LNCaP clone FGC (cell line): Measurements from ENCODE around the gene NALCN.

Experiments
- DNase-seq: peaks from one replicate; pipeline ENCODE4 v3.0.0-alpha.2; 2011; ENCODE audit warnings: low read depth
- H3K4me3 ChIP-seq: 2 replicates; pipeline ENCODE4 v1.5.1; 2011; ENCODE audit warnings: mild to moderate bottlenecking, low read depth, low read length, control low read depth
- TF ChIP-seq, protein P1 (sequence below): IDR thresholded peaks from 2 replicates; pipeline ENCODE4 v1.5.1; 2012; ENCODE audit warnings: mild to moderate bottlenecking; ENCODE audit not compliant: control insufficient read depth, insufficient read depth; ENCODE audit errors: extremely low read depth

Gene NALCN

DNA sequence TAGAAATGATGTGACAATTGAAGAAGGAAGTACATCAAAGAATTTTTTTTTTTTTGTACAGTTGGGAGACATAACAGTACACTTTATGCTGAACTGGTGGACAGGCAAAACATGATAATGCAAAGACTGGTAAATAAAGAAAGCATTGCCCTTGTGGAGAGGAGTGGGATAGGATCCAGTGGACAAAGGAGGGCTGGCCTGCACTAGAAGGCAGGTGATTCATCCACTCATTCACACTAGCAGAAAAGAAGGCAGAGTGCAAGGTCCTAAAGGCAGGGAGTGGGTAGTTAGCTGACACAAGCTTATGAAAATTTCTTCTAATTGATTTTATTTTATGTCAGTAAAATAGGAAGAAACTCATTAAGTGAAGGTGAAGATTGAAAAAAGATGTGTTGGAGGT is 17.6 kb upstream of the NALCN start:
- TF ChIP-seq, protein P1, sequence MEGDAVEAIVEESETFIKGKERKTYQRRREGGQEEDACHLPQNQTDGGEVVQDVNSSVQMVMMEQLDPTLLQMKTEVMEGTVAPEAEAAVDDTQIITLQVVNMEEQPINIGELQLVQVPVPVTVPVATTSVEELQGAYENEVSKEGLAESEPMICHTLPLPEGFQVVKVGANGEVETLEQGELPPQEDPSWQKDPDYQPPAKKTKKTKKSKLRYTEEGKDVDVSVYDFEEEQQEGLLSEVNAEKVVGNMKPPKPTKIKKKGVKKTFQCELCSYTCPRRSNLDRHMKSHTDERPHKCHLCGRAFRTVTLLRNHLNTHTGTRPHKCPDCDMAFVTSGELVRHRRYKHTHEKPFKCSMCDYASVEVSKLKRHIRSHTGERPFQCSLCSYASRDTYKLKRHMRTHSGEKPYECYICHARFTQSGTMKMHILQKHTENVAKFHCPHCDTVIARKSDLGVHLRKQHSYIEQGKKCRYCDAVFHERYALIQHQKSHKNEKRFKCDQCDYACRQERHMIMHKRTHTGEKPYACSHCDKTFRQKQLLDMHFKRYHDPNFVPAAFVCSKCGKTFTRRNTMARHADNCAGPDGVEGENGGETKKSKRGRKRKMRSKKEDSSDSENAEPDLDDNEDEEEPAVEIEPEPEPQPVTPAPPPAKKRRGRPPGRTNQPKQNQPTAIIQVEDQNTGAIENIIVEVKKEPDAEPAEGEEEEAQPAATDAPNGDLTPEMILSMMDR = no peak
- H3K4me3 ChIP-seq = no peak overlapping the region
- DNase-seq = no peak

DNA sequence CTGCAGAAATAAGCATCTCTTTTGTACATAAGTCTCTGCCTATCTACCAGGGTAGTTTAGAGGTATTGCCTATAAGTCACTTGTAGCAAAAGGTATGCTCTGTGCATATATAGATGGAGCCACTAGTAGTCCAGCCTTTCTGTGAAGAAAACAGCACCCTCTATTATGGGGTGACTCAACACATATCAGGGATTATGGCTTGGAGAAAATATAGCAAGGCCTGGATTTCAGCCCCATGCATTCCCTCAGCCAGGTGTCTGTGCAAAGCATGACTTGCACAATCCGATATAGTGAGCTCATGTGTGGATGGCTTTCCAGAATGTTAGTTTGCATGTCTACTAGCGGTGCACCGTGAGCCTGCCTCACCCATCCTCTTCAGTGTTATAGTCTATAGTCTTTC is 13.4 kb upstream of the NALCN start:
- no peak overlapping the region for H3K4me3 ChIP-seq
- DNase-seq = no peak
- TF ChIP-seq, protein P1 = no peak

DNA sequence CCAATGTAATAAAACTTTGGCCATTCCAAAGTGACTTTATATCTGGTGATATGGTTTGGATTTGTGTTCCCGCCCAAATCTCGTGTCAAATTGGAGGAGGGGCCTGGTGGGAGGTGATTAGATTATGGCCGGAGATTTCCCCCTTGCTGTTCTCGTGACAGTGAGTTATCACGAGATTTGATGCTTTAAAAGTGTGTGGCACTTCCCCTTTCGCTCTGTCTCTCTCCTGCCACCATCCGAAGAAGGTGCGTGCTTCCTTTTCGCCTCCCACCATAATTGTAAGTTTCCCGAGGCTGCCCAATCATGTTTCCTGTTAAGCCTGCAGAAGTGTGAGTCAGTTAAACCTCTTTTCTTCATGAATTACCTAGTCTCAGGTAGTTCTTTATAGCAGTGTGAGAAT is 9.3 kb upstream of the NALCN start:
- no peak overlapping the region for H3K4me3 ChIP-seq
- no peak for DNase-seq
- TF ChIP-seq, protein P1 = no peak

DNA sequence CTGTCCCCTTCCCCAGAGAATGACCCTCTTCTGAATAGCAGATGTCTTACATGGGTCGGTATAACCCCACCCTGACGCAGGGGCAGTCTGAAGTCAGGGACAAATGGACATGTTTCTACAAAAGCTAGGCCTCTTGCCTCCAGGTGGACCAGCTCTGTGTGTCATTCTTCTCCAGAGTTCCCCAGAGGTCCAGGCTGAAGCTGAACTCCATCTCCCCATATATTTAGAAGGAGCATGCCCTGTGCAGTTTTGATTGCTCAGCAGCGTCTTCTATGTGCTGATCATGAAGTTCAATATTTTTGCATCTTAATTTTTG is 8.8 kb upstream of the NALCN start:
- H3K4me3 ChIP-seq = no peak overlapping the region
- no peak for DNase-seq
- TF ChIP-seq, protein P1 = no peak

DNA sequence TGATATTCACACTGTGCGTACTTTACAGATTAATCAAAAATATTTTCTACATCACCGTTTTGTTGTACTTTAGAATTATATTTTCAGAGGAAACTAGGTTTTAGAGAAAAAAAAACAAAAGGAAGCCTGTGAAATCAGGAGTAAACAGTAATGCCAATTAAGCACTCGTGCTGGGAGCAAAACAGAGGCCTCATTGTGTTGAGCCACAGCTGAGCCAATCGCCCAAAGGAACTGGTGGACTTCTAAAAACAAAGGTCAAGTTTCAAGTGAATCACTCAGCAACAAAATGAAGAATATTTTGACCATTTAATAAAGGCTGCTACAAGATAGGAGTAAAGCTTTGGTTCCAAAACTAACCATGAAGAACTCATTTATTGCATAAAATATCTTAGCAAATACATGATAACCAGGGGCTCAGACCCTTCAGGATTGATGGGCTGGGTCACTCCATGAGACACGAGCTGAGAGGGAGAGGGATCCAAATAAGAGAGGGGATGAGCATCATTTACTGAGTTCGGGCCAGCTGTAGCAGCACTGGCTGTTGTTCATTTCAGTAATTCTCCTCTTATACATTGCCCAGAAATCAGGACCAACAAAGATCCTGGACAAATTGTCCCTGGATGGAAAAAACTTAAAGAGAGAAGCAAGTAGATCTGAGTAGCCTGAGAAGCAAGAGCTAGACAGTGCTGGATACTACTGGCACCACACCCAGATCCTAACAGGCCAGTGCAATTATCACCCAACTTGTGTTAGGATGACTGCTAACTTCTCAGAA is 8.3 kb upstream of the NALCN start:
- no peak for DNase-seq
- TF ChIP-seq, protein P1 = no peak
- no peak overlapping the region for H3K4me3 ChIP-seq

DNA sequence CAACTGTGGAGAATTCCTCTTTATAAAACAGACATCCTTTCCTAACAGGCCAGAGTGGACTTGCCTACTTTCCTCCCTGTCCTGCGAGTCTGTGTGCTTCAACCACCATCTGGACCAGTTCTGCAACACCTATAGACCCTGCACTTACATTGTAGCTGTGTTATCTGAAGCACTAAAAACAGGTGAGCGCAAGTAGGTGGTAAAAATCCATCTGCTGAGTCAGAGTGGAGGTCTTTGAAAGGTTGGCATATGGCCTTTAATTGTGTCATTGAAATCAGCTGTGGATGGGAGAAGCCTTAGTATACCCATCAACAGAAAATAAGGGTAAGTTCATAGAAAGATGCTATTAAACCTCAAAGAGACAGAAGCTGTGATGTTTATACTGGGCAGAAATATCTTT is 7.6 kb upstream of the NALCN start:
- TF ChIP-seq, protein P1 = no peak
- no peak overlapping the region for H3K4me3 ChIP-seq
- DNase-seq = no peak

DNA sequence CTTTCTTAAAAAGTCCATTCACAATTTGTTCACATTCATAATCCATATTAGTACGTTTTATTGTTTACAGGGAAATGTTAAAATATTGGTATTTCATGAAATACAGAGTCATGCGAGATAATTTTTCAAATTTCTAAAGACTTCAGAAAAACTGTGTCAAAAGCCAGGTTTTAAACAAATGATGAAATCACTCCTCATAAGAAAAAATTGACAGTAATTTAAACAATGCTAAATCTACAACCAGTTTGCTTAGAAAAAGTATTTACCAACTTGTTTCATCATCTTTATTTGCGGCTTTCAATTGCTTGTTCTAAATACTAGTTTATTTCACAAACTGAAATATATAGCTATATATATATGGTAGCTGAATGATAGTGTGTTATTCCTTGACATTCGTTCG is 1.2 kb upstream of the NALCN start:
- TF ChIP-seq, protein P1 = no peak
- H3K4me3 ChIP-seq = no peak overlapping the region
- DNase-seq = no peak
